ENCODE measurements around the gene KCNN4.
A peak's percentile ranks its signal among the peaks of the same experiment; 100 is the strongest.
"Not testable (repeated sequence)": the region's sequence is repeated elsewhere in the genome, so short reads cannot be mapped to it uniquely, and the experiment has no call there.

The KCNN4 gene

DNA sequence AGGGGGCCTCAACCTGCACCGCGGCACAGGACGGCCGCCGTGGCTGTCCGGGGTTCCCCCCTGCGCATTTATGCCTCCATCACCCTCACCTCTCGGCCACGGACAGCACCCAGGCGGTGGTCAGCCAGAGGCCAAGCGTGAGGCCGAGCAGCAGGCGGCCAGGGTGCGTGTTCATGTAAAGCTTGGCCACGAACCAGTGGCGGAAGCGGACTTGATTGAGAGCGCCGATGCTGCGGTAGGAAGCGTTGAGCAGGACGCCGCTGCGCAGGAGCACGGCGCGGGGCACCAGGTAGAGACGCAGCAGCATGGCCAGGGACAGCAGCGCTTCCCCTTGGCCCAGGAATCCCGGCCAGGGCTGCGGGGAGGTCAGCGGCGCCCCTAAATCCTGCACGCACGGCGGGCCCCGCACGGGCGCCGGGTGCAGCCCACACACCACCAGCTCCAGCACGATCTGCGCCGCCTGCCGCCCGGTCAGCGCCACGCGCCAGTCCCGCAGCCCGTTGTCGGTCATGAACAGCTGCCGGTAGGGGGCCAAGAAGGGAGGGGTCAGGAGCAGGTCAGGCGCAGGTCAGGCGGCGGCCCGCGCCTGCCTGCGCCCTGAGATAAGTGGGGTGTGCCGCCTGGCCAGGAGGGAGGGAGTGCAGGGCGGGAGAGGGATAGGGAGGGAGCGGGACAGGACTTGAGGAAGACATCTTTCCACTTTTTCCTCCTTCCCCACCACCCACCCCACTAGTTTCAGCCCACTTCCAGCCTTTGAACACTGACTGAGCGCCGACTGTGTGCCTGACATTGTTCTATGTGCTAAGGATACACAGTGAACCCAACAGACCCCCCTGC, 6.5 kb downstream of the KCNN4 start:
- DNase-seq = peak; percentile 56

DNA sequence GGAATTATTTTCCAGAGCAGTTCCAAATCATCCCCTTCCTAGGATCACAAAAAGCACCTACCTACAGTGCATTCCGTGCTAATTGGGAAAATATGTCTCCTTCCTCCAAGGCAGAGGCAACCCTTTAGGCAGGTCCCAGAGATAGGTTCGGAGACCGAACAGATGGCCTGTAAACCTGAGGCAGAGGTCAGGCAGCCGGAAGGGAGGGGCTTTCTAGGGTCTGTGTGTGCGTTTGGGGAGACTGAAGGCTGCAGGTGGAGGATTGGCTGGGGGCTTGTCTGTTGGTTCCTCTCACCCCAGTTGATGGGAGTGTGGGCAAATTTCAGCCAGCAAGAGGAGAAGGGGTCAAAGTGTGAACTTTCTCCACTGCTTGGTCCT, 7.1 kb downstream of the KCNN4 start:
- DNase-seq = peak; percentile 58

DNA sequence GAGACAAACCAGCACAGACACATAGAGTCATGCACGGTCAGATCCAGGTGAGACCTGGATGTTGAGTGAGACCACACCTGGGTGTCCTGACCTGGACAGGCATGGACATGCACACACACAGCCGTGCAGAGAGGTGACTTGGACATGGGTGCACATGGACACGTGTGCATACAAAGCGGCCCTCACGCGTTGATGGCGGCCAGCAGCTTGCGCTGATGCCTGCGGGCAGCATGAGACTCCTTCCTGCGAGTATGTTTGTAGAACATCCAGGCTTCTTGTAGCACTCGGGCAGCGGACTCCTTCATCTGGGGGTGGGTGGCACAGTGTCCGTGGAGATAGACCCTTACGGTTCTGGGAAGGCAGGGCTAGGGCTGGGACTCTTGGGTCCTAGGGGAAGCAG, 11.5 kb downstream of the KCNN4 start:
- no peak for DNase-seq

DNA sequence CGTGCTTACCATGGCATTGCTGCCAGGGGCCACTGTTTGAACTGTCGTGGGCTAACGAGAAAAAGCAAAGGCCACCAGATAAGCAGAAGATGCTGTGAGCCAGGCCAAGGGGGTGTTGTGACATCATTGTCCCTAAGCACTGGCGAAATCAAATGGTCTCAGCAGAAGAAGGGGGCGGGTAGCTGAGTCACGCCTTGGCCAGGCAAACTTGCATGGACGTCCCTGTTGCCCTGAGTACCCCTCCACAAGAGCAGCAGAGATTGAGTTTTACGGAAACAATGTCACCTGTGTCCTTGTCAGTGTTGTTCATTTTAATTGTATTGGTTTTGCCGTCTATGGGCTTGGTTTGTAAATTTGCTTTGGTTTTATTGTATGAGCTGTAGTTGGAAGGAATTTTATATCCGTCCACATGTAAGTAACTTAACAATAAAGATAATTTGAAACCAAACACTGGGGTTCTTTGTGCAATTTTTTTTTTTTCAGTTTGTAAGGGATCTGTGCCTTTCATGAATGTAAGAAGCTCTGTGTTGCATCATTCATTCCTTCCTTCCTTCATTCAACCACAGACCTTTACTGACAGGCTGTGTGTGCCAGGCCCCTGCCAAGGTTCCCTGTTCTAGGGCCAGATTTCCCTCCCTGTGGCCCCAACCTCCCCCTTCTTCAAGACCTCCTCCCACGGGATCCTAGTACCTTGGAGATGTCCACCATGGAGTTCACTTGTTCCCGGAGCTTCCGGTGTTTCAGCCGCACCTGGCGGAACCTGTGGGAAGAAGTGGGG, 12.3 kb downstream of the KCNN4 start:
- DNase-seq = no peak

DNA sequence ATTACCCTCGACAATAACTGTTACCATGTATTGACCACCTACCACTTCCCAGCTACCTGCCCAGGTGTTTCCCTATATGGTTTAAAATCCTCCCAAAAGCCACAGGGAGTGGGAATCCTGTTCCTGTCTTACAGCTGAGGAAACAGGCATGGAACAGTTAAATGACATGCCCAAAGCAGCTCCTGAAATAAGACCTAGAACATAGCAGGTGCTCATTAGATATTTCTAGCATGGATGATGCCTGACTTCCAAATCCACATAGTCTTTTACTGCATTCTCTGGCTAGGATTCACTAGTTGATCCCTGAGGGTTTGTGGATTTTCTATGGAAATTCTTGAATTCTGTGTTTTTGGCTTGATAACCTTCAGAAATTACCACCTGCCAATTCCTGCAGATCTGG, 13.0 kb downstream of the KCNN4 start:
- DNase-seq = no peak

DNA sequence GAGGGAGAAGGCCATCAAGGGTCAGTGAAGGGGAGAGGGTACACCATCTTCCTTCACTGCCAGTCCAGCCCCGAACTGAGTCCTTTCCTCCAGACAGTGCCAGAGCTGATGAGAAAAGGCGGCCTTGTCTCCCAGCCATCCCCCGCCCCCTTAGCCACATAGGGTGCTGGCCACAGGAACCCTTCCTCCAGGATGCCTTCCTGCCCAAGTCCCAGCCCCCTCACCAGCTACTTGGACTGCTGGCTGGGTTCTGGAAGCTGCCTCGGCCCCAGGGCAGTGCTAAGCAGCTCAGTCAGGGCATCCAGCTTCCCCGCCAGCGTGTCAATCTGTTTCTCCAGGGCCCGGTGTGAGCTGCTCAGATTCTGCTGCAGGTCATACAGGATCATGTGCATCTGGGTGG, 13.5 kb downstream of the KCNN4 start:
- no peak for DNase-seq

DNA sequence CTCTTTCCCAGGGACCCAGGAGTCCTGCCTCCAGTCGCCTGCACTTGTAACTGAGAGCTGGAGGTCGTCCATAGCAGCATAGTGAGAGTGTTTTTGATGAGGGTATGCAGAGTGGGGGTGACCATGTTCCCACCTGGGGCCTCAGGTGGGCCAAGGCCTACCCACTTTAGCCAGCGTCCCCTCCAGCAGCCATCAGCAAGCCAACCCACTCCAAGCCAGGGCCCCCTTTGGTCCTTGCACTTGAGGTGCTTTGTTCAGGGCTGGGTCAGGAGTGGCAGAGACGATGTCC, 14.1 kb downstream of the KCNN4 start:
- no peak for DNase-seq

DNA sequence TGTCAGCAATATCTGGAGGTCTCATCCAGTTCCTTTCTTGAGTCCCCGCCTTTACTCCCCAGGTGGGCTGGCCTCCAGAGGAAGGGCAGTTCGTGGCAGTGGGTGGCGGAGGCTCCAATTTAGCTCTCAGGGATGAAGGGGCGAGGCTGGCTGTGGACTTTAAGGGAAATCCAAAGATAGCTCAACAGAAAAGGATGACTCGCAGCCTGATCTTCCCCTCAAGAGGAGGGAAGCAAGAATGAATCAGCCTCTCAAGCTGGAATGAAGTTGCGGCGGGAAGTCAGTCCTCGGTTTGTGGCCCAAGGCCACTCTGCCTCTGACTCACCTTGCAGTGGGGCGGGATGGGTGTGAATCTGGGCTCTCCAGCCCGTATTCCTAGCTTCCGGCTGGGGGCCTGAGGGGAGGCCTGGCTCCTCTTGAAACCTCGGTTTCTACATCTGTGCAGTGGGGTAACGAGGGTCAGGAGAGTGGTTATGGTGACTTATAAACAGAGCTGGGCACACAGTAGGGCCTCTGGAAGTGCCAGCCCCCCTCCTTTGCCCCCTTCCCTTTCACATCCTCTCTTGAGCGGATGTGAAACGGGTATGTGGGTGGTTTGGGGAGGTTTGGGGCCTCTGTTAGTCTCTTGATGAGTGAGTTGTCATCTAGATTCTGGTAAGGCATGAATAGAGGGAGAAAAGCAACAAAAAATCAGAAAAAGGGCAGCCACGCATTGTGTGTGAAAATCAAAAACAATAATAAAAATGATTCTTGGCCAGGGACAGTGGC, 15.5 kb downstream of the KCNN4 start:
- DNase-seq = no peak

DNA sequence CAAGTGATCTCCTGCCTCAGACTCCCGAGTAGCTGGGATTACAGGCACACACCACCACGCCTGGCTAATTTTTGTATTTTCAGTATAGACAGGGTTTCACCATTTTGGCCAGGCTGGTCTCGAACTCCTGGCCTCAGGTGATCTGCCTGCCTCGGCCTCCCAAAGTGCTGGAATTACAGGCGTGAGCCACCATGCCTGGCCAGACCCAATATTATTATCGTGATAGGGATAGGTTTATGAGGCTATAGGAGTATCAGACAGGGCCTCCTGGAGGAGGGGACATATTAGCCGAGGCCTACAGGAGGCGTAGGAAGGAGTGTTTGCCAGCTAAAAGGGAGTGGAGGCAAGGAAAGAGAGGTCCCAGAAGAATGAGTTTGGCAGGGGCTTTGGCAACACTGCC, 16.1 kb downstream of the KCNN4 start:
- not testable (repeated sequence) for DNase-seq

DNA sequence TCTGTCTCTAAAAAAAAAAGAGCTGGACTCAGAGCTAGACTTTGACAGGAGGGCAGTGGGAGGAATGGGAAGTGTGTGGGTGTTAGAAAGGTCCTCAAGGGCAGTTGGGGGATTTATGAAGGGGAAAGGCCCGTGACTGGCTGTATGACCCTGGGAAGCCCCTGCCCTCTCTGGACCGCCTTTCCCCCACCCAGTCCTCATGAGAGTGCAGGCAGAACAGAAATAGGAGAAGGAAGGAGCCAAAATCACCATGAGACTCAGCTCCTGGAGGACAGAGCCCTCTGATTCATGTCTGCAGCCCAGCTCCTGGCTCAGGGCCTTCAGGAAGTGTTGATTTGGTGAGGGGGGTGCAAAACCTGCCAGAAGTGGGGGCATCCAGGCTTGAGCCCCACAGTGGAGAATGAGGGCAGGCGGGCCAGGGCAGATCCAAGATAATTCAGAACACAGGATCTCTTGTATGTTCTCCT, 17.3 kb downstream of the KCNN4 start:
- DNase-seq = no peak

DNA sequence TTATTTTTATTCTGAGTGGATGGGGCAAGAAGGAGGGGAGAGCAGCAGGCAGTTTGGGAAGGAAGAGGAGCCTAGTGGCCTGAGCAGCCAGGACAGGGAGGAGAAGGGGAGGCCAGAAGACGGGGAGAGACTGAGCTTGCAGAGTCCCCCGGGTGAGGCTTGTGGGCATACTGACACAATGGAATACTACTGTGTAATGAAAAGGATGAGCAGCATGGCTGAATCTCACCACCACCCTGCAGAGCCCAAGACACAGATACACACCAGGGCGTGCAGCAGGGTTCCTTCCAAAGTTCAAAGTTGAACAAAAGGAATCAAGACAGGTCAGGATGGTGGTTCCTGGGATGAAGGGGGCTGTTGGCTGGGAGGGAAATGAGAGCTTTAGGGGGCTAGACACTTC, 18.0 kb downstream of the KCNN4 start:
- DNase-seq = no peak

DNA sequence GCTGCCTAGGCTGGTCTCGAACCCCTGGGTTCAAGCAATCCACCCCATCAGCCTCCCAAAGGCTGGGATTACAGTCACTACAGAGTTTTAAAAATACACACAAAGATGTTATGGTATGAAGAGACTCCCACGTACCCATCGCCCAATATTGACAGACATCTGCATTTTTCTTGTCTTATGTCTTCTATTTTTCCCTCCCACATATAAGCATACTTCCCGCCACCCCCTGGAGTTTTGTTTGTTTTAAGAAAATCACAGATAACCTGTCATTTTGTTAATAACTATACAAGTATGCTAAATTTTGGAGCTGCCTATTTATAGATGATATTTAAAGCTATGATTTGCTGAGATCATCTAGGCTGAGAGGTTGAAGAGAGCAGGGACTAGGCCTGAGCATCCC, 19.8 kb downstream of the KCNN4 start:
- DNase-seq = no peak

DNA sequence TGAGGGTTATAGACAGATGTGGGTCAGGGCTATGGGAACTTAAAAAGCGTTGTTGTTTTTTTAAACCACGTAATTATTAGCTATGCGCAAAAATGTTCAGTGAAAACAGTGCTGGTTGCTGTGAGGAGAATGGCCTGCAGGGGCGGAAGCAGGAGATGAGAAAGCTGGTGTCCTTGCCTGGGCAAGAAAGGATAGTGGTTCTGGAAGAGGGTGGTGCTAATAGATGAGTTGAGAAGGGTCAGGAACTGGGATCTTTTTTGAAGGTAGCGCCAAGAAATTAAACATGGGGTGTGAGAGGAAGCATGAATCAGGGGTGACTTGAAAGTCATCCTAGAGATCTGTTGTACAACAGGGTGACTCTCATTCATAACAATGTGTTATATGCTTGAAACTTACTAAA, 21.3 kb downstream of the KCNN4 start:
- DNase-seq = no peak

DNA sequence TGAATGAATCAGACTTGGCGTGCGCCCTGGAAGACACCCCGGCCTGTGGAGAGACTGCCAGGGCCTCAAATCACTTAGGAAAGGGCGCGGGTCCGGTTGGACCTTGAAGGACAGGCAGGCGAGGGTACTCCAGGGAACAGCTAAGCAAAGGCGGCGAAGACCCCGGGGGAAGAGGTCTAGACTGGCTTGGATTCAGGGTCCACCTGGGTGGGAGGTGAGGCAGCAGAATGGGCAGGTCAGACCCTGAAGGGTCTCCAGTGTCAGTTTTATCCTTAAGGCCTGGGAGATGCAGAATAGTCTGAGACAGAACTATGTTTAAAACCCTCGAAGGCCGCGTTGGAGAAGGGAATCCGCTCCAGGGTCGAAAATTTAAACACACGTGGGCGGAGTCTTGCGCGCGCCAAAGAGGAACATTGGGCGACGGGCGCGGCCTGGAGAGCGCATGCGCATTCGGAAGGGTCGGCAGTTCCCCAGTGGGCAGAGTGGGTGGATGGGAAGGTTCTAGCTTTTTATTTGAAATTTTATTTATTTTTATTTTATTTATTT, 25.4 kb downstream of the KCNN4 start:
- DNase-seq = peak; percentile 85

DNA sequence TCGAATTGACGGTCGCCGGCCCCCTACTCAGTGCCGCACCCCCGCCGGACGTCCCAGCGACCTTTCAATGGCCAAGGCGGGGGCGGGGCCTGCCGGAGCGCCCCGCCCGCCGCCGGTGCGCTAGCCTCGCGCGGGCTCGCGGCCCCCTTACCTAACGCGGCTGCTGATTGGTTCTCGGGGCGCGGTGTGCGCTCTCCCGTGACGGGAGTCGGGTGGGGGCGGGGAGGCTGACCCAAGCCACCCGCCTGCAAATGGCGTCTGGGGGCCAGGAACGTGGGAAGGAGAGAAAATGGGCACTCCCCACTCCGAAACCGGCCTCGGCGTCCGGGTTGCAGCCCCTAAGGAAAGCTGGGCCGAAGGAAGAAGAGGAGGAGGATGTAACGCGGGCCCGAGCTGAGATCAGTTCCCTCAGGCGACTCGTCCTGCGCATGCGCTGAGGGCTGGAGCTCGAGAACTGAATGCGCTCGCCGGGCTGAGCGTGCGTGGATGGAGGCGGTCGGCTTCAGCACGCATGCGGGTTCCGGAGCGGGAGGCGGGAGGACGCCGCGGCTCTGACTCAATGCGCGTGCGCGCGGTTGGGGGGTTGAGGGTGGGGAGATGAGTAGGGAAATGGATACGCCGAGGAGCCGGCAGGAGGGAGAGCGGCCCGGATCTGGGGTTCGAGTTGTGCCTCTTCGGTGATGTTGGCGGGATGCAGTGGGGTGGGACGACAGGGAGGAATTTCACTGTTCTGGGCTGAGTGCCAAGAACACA, 26.1 kb downstream of the KCNN4 start, which contains the start of gene SMG9:
Gene SMG9, minus strand, starts transcription at position 460 of the 753 bp plus-strand sequence. CDS start 4,221 bp downstream, outside the sequence.
- peak; percentile 99 for DNase-seq

DNA sequence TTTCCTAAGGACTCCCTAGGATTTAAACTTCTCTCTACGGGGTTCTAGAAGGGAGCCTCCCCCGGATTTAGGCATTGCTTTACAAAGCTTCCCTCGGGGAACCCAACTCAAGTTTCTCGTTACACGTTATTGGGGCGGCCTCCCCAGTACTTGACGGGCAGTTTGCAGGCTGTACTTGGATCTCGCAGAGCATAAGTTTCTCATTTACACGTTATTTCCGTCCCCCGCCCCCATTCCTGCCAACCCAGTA, 26.6 kb downstream of the KCNN4 start:
- no peak for DNase-seq

DNA sequence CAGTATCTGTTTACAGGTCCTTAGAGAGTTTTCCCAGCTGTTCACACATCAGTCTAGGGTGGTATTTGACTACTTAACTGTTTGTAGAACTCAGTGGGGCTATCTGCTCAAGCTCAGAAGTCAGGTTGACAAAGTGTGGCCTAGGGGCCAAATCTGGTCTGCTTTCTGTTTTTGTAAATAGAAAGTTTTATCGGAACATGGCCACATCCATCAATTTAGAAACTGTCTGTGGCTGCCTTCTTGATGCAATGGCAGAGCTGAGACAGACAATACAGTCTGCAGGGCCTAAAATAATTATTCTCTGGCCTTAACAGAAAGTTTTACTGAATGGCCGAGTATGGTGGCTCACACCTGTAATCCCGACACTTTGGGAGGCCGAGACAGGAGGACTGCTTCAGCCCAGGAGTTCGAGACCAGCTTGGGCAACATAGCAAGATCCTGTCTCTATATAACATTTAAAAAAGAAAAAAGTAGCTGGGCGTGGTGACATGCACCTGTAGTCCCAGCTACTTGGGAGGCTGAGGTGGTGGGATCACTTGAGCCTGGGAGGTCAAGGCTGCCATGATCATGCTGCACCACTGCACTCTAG, 28.4 kb downstream of the KCNN4 start:
- no peak for DNase-seq

DNA sequence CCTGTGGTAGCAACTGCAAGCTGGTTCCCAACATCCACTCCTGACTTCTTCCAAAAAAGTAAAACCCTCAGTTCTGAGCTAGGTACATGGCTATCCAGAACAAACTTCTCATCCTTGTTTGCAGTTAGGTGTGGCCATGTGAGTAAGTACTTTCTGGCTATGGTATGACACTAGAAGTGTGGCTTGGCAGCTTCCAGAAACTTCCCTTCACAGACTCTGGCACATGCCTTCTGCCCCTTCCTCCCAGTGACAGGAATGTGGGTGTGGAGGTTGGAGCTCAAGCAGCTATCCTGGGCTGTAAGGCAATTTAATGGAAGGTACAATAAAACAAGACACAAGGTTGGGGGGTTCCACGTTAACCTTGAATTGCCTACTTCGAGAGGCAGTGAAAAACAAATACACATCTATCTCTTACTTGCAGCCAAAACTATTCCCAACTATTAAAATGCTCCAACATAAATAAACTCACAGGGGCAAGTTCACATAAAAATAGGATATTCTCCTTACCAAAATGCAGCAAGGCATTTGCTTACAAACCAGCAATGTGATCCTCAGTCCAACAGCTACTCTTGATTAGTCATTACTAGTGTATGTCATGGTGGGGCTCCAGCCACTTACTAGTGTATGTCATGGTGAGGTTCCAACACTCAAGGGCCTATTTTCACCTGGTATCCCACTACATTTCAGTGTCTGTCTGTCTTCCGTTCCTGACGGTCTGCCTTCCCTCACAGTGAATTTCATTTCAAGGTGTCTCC, 29.1 kb downstream of the KCNN4 start:
- no peak for DNase-seq

DNA sequence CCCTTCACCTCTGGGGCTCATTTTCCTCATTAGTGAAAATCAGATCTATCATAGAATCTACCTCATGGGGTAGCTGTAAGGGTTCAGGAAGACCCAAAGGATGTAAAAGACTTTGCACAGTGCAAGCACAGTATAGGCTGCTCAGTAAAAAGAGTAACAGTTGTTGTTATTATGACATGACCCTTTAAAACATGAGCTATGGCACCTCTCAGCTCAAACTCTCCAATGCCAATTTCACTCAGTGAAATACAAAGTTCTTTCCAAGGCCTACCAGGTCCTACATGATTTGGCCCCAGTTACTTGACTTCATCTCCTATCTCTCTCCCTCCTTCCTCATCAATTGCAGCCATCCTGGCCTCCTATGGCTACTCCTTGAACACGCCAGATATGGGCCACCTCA, 30.9 kb downstream of the KCNN4 start:
- no peak for DNase-seq

DNA sequence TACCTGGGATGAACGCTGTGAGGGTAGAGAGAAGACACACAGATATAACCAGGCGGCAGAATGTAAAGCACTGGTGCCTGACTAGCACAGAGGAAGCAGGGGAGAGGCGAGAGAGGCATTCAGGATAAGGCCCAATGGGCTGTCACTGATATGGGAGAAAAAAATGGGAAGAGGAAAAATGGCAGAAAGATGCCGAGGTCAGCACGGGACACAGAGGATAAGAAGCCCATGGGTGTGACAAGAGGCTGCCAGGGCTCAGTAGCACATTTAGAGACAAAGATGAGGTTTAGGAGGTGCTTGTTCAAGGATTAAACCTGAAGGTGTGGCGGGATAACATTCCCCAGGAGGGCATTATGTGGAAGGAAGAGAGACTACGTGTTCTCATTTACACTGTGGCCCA, 31.6 kb downstream of the KCNN4 start:
- no peak for DNase-seq

DNA sequence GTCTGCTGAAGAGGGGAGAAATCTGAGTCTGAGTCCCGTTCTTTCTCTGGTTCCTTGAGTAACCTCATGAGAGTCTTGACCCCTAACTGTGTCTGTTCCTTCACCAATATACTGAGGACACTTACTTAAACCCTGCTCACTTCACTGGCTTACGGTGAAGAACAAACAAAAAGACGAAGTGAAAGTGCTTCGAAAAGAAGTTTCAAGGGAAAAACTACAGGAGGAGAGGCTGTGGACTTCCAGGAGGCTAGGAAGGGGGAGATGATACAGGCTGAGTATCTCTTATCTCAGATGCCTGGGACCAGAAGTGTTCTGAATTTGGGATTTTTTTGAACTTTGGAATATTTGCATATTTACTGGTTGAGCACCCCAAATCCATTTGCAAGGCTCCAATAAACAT, 32.1 kb downstream of the KCNN4 start:
- no peak for DNase-seq

DNA sequence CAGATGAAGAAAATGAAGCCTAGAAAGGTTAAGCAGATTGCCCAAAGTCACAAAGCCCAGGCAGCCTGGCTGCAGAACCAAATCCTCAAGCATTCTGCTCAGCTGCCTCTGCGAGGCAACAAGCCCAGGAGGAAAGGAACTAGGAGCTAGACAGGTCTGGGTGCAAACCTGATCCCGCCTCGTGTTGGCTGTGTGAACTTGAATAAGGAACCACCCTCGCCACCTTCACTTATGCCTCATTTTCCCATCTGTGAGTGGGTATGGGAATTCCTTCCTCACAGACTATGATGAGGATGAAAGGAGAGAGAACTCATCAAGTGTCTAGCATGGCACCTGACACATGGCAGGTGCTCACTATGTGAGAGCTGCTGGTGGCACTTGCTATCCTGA, 32.6 kb downstream of the KCNN4 start:
- DNase-seq = no peak

Measured in NCI-H82 (cell line).